HCT116 (cell line): ENCODE measurements around the gene ADD1. TPM values are rescaled to one million over a fixed set of nuclear protein-coding genes. Genes with fewer than 3 reads are reported as not detected.

Source experiments
- CTCF ChIP-seq, 3 experiments: fragments of 200-600 bp in 1 of 3; sonication (generic) in 1 of 3; IDR thresholded peaks in 2 of 3; conservative IDR thresholded peaks in 1 of 3; 2 replicates each; pipeline ENCODE4 v1.5.1; 2012 to 2017; ENCODE audit warnings: low read depth in 2 of 3, low read length in 2 of 3, antibody characterized with exemption in 1 of 3, borderline replicate concordance in 1 of 3, control low read depth in 1 of 3, mild to moderate bottlenecking in 1 of 3, mixed read lengths in 1 of 3, mixed run types in 1 of 3, moderate library complexity in 1 of 3; ENCODE audit not compliant: insufficient read depth in 1 of 3
- EZH2phosphoT487 ChIP-seq: fragments of 200-600 bp; IDR thresholded peaks from 2 replicates; pipeline ENCODE4 v1.6.1; 2018; ENCODE audit warnings: antibody characterized with exemption, borderline replicate concordance
- POLR2AphosphoS5 ChIP-seq: IDR thresholded peaks from 2 replicates; pipeline ENCODE4 v1.6.1; 2011; ENCODE audit warnings: mild to moderate bottlenecking, low read depth, low read length, moderate library complexity
- REST ChIP-seq: IDR thresholded peaks from 2 replicates; pipeline ENCODE4 v1.6.1; 2012; ENCODE audit warnings: low read depth
- SP1 ChIP-seq: IDR thresholded peaks from 2 replicates; pipeline ENCODE4 v1.6.1; 2012; ENCODE audit warnings: low read depth
- ZBTB33 ChIP-seq: IDR thresholded peaks from 2 replicates; pipeline ENCODE4 v1.6.1; 2011; ENCODE audit warnings: mild to moderate bottlenecking, low read length, moderate library complexity; ENCODE audit not compliant: insufficient replicate concordance; ENCODE audit errors: extremely low read depth
- ZFX ChIP-seq: fragments of 450-650 bp; IDR thresholded peaks from 2 replicates; pipeline ENCODE4 v1.6.1; 2017
- total RNA-seq: library from RNA; stranded (reverse); gene quantifications from one replicate; pipeline ENCODE4 v1.2.1, GENCODE V29; 2021; ENCODE audit not compliant: unreplicated experiment

Gene ADD1
- total RNA-seq, 1 experiment from 2014 or later, result 139 TPM

- TF ChIP-seq ZFX, result peak; percentile 91
- TF ChIP-seq REST, result no peak
- TF ChIP-seq SP1, result no peak
- no peak for TF ChIP-seq EZH2phosphoT487
- no peak for TF ChIP-seq ZBTB33
- TF ChIP-seq POLR2AphosphoS5, result no peak
- no peak for TF ChIP-seq CTCF (IDR thresholded peaks at IDR 0.05 in 2 of 3, conservative IDR thresholded peaks at IDR 0.05 in 1 of 3; ENCODE audit: borderline replicate concordance in 1 of 3, insufficient read depth in 1 of 3, low read depth in 2 of 3, low read length in 2 of 3)
These were observed 419 bp downstream of the ADD1 start (continued) for GRCh38 chr4:2843941-2844584.
